CD1c-positive myeloid dendritic cell (primary cell): ENCODE results near the gene DNAJA4.

ENCODE experiments used
- DNase-seq: peaks from one replicate; pipeline ENCODE4 v3.0.0-alpha.2; 2016; ENCODE audit errors: extremely low spot score

DNAJA4 gene

GRCh38 chr15:78264304-78265136 is at the start of gene DNAJA4:
Gene DNAJA4, plus strand, starts transcription at chr15:78264562. Its CDS starts 202 bp downstream, at chr15:78264764.
- peak; percentile 61 for DNase-seq

DNA sequence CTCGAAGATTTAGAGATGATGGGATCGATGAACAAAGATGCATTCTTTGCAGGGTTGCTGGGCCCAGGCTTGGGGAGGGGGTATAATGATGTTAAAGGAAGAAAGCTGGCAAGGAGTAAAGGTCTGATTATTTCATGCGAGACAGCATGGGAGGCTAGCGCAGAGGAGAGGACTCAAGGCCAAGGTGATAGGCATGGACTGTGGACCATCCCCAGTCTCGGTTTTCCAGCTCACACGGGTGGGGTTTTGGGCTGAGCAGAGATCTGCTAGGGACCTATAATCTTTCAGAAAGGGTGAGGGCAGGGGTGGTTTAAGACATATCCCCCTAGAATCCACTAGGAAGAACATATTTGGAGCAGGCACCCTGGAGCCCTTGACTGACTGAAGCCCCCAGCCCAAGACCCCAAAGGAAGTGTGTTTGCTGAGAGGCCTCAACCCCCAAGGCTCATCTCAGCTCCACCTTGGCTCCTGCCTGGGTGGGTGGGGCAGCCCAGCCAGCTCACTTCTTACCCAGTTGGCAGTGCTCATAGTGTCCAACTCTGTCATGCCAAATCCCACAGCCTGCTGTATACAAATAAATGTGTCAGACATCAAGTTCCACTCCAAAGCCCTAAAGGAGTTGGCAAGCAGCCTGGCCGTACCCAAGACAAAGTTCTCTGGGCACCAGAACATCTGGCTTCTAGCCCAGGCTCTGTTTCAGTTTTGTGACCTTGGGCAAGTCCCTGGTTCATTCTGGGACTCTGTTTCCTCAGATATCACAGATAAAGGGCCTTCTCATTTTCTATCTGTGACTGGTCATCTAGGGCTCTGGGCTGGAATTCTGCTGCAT is 47.9 kb upstream of the DNAJA4 start:
- DNase-seq: no peak

GRCh38 chr15:78220713-78221112 is 43.6 kb upstream of the DNAJA4 start:
- no peak for DNase-seq

DNA sequence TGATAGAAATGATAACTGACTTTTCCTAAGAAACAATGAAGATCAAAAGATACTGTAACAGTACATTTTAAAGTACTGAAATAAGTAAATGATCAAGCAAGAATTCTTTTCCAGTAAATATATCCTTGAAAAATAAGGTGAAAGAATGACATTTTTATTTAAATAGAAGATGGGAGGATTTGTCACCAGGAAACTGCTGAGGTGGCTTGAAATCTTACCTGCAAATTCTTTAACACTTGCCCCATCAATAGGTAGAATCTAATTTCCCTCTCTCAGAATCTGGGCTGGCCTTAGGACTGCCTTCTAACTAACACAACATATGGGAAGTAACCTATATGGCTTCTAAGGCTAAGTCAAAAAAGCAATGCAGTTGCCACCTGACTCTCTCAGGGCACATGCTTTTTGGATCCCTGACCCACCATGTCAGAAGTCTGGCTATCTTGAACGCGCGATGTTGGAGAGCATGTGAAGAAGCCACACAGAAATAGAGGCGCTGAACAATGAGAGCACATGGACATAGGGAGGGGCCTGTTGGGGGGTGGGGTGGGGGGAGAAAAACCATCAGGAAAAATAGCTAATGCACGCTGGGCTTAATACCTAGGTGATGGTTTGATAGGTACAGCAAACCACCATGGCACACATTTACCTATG is 41.5 kb upstream of the DNAJA4 start:
- no peak for DNase-seq

- DNase-seq: no peak
Observed at GRCh38 chr15:78223396-78224022, 40.9 kb upstream of the DNAJA4 start.

DNA sequence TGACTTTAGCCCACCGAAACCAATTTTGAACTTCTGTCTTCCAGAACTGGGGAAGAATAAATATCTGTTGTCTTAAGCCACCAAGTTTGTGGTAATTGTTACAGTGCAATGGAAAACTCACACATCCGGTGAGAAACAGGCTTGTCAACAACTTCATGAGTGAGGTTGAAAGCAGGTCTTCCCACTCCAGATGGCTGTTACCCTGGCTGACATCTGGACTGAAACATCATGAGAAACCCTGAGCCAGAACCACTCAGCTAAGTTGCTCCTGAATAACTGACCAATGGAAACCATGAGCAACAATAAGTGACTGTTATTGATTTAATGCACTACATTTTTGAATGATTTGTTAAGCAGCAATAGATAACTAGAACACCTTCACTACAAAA is 40.3 kb upstream of the DNAJA4 start:
- DNase-seq: no peak

DNA sequence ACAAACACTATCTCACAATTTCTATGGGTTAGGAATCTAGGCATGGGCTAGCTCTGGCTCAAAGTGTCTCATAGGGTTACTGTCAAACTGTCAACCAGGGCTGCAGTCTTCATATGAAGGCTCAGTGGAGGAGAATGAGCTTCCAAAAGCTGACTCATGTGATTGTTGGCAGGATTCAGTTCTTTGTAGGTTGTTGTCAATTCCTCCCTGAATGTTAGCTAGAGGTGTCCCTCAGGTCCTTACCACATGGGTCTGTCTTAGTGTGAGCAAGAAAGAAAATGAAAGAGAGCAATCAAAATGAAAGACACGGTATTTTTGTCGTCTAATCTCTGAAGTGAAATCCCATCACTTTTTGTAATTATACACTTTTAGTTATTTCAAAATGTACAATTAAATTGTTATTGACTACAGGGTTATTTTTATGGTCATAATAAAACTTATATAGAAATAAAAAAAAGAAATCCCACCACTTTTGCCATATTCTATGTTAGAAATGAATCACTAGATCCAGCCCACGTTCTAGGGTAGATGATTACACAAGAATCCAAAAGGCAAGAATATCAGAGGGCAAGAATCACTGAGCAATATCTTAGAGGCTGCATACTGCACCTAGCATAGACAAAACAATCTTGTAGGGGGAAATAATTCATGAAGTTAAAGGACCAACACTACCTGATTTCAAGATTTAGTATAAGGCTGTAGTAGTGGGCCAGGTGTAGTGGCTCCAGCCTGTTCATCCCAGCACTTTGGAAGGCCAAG is 38.4 kb upstream of the DNAJA4 start:
- no peak for DNase-seq

DNA sequence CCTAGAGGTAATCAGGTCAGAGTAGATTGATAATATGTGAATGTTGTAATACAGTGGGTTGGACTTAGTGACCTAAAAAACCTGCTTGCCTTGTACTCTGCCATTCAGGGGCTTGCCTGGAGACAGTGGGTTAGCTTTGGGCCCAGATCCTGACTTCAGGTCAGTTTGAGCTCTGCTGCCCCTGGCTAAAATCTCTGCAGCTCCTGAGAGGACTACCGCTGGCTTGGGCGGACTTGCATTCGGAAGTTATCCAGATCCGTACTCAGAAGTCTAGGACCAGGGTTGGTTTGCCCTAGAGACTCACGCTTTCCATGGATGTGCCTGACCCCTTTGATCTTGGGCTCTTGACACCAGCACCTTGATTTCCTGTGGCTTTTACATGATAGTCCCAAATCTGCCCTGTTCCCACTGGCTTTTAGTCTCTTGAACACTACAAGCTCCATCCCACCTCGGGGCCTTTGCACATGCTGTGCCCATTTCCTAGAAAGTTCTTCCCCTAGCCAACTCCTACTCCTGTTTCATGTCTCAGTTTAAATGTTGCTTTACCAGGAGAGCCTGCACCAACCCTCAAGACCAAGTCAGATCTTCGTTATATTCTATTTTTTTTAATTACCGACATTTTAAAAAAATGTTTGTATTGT is 35.9 kb upstream of the DNAJA4 start:
- no peak for DNase-seq

DNA sequence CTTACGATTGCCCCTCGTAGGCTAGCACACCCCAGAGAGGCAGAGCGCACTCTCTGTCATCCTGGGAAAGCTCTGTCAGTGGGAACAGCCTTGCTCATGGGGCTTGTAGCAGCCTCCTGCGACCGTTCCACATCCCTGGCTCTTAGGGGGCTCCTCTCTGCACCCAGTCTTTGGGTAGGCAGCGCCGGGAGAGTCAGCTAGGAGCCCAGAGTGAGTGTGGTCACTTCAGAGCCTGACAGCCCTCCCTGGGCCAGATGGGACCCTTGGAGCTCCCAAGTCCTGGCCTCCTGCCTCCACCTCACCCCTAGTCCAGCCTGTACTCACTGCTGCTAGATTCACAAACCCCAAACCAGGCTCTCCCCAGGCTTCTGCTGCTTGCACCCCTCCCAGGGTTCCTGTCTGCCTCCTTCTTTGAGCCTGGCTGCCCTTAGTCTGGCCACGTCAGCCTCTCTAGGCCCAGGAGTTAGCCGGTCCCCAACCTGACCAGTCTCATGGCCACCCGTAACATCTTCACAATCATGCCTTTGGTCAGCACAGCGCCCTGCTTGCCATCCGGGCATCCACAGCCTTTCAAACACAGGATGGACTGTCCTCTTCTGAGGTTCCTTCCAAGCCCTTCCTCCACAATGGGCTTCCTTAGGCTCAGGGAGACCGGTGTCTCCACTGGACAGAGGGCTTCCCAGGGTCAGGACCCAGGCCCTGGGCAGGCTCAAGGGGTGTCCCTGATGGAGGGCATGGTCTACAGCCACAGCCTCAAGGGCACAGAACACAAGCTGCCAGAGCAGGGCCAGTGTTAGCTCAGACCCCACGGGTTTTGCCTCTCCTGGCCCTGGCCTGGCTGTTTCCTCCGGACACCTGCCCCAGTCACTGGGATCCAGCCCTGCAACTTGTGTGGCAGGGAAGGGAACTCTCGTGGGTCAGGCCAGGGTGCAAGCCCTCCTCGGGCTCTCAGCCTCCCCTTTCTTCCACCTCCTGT is 34.6 kb upstream of the DNAJA4 start:
- no peak for DNase-seq

GRCh38 chr15:78232951-78233350 is 31.4 kb upstream of the DNAJA4 start:
- DNase-seq: no peak

DNA sequence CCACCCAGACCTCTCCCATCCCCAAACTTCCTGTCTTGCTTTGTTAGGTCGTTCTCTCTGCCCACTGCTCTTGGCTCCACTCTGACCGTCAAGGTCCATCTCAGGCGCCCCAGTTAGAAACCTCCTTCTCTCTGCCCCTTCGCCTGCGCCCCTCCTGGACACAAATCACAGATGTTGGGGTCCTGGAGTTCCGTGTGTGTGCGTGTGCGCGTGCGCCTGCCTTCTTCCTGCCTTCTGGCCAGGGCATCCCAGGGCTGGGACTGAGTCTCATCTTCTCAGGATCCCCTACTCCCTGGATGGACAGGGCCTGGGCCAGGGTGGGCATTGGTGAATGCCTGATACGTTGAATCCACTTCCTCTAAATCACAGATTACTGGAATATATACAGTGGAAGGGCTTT is 30.9 kb upstream of the DNAJA4 start:
- no peak for DNase-seq

DNA sequence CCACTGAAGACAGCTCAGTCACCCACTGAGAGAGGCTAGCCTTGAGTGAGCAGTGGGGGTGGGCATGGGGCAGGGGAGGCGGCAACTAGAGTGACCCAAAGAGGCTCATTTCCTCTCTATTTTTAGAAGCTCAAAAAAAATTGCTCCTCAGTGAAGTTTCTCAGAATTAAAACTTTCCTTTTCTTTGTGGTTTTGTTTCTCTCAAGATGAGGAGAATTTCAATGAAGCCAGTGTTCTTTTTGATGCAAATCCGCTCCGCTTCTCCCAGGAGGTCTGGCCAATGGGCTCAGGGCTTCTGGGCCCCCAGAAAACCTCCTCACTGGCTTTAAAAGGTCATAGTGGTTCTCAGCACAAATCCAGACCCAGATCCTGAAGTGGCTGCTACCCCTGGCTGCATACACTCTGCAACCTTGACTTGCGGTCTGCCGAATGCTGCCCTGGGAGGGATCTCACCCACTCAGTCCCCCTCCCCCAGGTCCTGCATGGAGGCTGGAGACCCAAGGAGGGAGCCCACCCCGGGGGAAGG is 29.8 kb upstream of the DNAJA4 start, which contains the start of gene ACSBG1:
Gene ACSBG1, minus strand, starts transcription at position 51 of the 526 bp plus-strand sequence. CDS start 64 bp downstream, outside the sequence.
- DNase-seq: no peak

DNA sequence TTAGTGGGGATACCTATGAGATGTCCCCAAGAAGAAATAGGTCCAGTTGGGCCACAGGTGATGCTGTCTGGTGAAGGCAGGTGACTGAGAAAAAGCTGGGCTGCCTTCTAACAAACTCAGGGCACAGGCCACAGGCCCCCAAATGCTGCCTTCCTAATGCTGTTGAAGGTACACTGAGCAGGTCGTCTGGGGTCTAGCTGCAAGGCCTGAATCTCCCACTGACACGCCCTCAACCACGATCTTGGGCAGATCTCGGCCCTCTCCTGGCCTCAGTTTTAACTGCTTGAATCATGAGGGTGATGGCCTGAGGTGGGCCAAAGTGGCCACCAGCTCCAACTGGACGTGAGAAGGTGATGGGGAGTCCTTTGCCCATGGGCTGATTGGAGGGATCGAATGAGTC is 27.9 kb upstream of the DNAJA4 start:
- no peak for DNase-seq

DNA sequence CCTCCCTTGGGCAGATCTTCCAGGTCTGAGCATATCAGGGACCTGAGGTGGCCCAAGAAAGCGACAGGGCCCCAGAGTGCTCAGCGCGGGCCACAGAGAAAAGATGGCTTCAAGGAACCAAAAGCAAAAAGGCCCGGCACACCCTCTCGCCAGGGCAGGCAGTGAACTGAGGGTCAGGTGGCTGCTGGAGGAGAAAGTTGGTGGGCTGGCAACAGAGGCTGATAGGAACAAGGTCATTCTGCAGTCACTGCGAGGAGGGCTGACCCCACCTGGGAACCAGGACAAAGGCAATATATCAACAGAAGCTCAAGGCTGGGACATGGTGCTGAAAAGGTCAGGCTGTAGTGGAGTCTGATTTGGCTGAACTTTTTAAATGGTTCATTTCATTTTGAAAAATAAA is 27.2 kb upstream of the DNAJA4 start:
- DNase-seq: no peak

DNA sequence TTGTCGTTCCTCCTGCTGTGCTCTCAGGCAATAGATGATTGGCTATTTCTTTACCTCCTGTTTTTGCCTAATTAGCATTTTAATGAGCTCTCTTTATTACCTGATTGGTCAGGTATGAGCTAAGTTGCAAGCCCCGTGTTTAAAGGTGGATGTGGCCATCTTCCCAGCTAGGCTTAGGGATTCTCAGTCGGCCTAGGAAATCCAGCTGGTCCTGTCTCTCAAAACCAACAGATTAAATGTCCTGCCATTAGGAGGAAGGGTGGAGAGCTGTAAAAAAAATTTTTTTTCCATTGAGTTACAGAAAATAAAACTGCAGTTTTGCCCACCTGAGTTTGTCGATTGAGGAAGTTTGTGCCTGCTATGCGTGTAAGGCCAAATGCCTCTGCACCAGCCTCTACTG is 24.6 kb upstream of the DNAJA4 start:
- no peak for DNase-seq

DNA sequence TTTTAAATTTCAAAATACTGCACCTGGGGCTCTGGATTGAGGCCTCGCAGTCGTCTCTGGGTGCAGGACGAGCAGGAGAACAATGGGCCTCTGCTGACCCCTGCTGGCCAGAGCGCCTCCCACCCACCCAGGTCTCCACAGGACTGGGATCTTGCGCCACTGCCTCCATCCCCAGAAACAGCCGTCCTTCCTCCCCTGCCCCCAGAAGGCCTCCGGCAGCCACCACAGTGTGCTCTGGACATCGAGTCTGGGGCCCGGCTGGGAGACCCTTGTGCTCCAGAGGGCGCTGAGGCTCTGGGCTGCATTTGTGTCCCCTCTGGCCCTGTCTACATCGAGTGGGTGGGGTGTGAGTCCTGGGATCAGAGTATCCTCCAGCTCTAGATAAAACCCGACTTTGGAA is 23.3 kb upstream of the DNAJA4 start:
- peak; percentile 81 for DNase-seq

- DNase-seq: peak; percentile 45
Observed at GRCh38 chr15:78242128-78242527, 22.2 kb upstream of the DNAJA4 start.

- no peak for DNase-seq
Observed at GRCh38 chr15:78243058-78243457, 21.3 kb upstream of the DNAJA4 start.

DNA sequence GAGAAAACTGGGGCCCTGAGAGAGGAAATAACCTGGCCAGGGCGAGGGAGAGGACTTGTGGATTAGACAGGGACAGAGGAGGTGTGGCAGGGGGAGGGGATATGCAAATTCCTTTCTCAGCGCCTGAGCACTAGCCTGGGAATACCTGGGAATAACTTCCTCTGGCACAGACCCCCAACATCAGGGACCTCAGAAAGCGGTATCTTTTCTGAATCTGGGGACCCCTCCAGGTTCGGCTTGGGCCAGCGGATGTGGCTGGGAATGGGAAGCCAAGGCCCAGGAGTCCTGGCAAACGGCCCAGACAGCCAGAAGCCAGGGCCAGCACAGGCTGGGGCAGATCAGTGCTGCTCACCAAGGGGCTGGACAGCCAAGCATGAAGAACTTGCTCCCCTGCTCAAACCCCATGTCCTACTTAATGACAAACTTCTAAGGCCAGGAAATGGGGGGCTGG is 20.8 kb upstream of the DNAJA4 start:
- DNase-seq: no peak
